C4-2B (cell line): Measurements from ENCODE around the gene LGMN.

Experiments
- CTCF ChIP-seq: fragments of 450-650 bp; conservative IDR thresholded peaks from 2 replicates; pipeline ENCODE4 v1.5.1; 2017; ENCODE audit warnings: mild to moderate bottlenecking
- ZFX ChIP-seq: fragments of 450-650 bp; IDR thresholded peaks from 2 replicates; pipeline ENCODE4 v1.6.1; 2017

- TF ChIP-seq CTCF, result no peak
- TF ChIP-seq ZFX, result no peak
Observed at GRCh38 chr14:92729634-92730358, 18.6 kb downstream of the LGMN start.
